HG02973 (cell line): ENCODE measurements around the gene CYP2D6.

Experiments used
- ATAC-seq: cut with Tn5 transposase; IDR thresholded peaks from one replicate; pipeline ENCODE4 v1.9.1; 2021; ENCODE audit warnings: moderate library complexity; ENCODE audit not compliant: unreplicated experiment

Gene CYP2D6

DNA sequence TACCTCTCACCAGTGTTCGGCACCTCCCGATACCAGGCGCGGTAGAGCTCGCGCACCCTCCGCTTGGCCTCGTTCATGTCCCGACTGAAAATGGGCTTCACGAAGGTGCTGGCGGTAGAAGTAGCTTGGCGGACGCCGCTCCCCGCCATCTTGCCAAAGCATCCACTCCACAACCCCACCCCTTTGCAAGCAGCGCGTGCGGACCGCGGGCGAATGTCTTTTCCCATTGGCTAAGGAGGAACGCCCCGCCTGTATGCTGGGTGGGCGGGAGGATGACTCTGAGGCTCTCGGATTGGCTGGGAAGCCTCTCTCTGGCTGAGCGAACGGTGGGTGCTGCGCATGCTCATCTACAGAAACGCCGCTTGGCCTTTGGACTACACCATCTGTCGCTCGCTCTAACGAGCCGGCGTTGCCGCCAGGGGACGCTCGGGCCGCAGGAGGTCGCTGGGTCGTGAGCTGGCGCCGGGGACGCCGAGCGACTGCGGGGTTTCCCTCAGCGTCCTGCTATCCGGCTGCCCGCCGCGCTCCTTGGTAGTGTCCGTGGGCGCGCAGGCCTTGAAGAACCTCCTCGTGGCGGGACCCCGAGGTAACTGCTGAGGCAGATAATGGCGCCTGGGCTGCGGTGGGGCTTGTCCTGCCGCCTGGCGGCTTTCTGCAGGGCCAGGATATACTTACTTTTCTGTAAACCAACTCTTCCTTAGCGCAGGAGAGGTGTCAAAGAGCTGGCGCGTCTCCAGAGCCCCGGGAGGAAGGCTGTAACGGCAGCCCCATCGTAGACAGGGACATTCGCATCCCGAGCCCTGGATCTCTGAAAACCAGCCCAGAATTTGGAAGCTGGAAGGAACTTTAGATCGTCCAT is 39.8 kb downstream of the CYP2D6 start, which contains the start of gene NDUFA6:
TSS of gene NDUFA6 (minus strand) at position 177 of the 859 bp plus-strand sequence. CDS start at position 149, 28 bp downstream.
- ATAC-seq, result peak; percentile 90

DNA sequence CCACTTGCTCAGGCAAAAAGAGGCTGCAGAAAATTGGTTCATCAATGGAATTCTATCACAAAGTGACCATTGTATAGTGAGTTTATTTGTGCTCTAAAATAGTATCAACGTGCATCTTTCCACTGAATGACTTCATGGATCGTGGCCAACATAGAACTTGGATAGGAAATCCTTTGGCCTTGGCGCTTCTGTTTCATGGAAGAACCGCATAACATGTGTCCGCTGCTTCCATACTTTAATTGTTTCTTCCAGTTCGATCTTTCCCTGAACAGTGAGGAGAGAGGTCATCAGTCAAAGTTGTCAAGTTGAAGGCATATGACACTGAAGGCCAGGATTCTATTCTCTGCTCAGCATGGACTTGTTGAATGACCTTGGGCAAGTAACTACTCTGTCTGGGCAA is 44.6 kb downstream of the CYP2D6 start:
- no peak for ATAC-seq

DNA sequence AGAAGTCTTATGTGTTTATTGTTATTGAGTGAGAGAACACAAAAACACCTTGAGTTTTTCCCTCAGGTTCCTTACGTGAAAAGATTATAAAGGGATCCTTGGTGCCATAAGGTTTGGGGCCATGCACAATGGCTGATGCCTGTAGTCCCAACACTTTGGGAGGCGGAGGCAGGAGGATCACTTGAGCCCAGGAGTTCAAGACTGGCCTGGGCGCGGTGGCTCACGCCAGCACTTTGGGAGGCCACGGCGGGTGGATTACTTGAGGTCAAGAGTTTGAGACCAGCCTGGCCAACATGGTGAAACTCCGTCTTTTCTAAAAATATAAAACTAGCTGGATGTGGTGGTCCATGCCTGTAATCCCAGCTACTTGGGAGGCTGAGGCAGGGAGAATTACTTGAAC is 45.7 kb downstream of the CYP2D6 start:
- no peak for ATAC-seq

DNA sequence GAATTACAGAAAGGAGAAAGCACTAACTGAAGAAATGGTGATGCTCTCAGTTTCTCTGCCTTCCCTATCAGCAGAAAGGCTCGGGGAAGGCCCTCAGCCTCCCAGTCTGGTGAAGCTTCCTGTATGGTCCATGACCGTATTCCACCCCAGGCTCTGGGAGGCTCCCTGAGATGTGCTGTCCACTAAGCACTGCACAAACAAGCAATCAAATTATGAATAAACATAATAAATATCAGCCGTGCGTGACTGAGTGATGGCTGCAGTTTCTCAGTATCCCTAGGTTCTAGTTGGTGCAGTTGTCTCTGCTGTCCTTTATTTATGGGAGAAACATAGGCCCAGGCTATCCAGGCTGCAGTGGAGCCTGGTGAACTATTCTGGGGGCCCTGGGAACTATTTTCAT is 47.5 kb downstream of the CYP2D6 start:
- no peak for ATAC-seq

DNA sequence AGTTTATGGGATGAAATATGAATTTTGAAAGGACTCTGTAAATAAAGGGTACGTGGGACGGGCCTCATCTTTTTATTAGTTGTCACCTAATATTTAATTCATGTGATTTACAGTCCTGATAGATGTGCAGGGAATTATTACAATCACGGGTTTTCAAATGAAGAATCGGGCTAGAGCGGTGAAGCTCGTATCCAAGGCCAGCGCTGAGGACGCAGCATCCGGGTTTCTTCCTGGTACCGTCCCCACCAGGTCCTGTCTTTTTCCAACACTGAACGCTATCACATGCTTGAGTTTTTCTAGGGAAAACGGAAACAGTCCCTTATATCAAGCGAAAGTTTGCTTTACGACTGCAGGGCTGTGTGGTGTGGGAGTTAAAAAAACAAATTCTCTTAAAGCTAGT is 50.3 kb downstream of the CYP2D6 start:
- ATAC-seq, result no peak

DNA sequence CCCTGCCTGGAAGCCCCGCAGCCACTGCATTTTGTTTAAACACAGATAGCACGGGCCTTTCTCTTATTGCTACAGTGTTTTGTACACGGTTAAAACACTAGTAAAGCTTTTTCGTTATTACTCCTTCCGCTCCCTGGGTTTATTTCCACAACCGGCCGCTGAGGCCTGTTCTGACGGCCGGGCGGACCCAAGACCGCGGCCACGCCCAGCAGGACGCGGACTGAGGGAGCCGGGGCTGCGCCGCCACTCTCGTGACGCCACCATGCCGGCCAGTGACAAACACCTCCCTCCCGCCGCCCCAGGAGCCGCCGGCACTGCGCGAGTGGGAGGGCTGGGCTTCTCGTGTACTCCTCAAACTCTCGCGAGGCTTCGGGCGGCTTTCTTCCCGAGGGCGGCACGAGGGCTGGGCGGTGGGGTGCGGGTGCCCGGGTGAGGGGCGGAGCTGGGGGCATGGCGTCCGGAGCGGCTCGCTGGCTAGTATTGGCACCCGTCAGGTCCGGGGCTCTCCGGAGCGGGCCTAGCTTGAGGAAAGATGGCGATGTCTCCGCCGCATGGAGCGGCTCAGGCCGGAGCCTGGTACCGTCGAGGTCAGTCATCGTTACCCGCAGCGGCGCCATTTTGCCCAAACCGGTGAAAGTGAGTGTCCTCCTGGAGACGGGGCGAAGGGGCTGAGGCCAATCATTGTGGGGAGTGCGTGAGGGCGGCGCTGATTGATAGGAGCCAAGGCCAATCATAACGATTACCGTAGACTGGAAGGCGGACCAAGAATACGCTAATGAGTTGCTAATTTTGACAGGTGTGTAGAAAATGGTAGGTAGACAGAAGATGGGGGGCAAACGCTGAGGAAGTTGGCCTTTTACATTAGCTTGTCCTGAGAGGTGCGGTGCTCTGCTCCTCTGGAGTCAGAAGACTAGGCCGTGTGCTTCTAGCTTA is 51.0 kb downstream of the CYP2D6 start, which contains the start of gene SMDT1:
TSS of gene SMDT1 (plus strand) at position 382 of the 933 bp plus-strand sequence. CDS start at position 451, 69 bp downstream.
- ATAC-seq, result peak; percentile 70

DNA sequence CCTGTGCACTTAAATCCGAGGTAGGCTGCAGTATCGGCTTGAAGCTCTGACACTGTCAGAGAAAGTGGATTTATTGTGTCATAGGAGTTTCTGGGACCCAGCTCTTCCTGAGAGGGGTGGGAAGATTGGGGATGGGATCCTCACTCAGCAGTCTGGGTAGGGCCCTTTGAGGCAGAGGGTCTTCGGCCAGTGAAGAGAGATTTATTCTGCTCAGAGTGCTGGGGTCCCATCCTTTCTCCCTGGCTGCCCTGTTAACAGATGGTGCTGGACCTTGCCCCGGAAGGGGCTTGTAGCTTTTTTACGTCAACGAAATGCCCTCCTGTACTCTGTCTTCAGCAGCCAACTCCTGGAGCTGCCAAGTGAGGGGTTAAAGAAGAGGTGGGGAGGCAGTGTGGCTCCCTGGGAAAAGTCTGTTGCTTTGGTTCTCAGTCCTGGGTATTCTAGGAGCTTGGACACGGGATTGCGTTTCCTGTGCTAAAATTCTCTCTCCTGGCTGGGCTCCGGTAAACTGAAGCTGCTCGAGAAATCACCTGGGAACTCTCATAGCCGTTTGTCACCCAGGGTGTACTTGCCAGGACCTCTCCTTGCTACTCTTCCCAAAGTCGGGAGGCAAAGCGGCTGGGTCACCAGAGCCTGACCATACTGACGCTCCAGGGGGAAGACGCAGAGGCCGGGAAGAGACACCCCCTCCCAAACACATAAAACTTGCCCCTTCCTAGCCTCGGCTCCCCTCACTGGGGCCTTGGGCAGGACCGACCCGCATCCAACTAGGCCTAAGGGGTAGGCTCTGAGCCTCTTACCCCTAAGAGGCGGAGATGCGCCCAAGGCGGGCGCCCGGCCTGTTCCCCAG is 51.9 kb downstream of the CYP2D6 start:
- no peak for ATAC-seq

DNA sequence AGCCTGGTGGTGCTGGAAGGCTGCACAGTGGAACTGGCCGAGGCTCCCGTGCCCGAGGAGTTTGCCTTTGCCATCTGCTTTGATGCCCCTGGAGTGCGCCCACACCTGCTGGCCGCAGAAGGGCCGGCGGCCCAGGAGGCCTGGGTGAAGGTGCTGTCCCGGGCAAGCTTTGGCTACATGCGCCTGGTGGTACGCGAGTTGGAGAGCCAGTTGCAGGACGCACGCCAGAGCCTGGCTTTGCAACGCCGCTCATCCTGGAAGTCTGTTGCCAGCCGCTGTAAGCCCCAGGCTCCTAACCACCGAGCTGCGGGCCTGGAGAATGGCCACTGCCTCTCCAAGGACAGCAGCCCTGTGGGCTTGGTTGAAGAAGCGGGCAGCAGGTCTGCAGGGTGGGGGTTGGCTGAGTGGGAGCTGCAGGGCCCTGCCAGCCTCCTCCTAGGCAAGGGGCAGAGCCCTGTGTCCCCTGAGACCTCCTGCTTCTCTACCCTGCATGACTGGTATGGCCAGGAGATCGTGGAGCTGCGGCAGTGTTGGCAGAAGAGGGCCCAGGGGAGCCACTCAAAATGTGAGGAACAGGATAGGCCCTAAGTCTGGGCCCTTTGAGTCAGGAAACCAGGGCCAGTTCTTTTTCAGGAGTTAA is 53.0 kb downstream of the CYP2D6 start:
- ATAC-seq, result no peak

DNA sequence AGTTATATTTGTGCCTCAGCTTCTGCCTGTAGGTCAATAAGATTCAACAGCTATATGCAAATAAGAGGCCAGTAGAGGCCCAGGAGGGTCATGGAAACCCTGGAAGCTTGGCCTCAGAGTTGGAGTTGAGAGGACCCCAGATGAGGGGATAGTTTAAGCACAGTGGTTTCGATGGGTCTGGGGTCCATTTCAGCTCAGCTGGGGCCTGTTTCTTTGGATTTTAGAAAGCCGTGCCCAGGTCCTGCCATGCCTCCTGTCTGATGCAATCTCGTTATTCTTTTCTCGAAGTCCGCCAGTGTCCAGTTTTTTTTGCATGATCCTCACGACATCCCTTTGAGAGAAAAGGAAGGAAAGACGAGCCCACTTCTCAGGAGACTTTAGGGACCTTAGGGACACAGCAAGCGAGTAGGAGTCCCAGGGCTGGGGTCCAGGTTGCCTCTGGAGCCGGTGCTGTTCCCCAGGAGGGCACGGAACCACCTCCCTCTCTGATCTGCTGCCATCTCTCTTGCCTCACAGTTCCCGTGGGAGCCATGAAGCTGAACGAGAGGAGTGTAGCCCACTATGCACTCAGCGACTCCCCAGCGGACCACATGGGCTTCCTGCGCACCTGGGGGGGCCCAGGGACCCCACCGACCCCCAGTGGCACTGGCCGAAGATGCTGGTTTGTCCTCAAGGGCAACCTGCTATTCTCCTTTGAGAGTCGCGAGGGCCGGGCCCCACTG is 53.7 kb downstream of the CYP2D6 start:
- no peak for ATAC-seq
